Esophagus squamous epithelium (tissue), 5 donors: ENCODE measurements around the gene BAD. TPM values are rescaled to one million over a fixed set of nuclear protein-coding genes. Genes with fewer than 3 reads are reported as not detected.

Source experiments
- DNase-seq: peaks from one replicate; lab custom pipeline; 2025; lab: John Stamatoyannopoulos, UW
- H3K27ac ChIP-seq, 4 donors: fragments of 200-600 bp; sonication (generic); one replicate each; pipeline ENCODE4 v1.5.1; 2016 to 2019; ENCODE audit warnings: mild to moderate bottlenecking in 1 of 4
- H3K27me3 ChIP-seq, 4 donors: fragments of 200-600 bp; sonication (generic); 1 replicate in 3 of 4; 2 replicates in 1 of 4; pipeline versions ENCODE4 v1.5.1 to v1.6.0; 2017 to 2021; ENCODE audit warnings: antibody characterized with exemption in 1 of 4
- H3K36me3 ChIP-seq, 3 donors: fragments of 200-600 bp; sonication (generic); one replicate each; pipeline ENCODE4 v1.5.1; 2016 to 2019
- H3K4me1 ChIP-seq, 3 donors: fragments of 200-600 bp; sonication (generic); one replicate each; pipeline ENCODE4 v1.5.1; 2017 to 2019
- H3K4me3 ChIP-seq, 4 donors: fragments of 200-600 bp; sonication (generic); 1 replicate in 3 of 4; 2 replicates in 1 of 4; pipeline ENCODE4 v1.5.1; 2016 to 2019; ENCODE audit warnings: mild to moderate bottlenecking in 2 of 4, moderate library complexity in 1 of 4
- H3K9me3 ChIP-seq, 3 donors: fragments of 200-600 bp; sonication (generic); one replicate each; pipeline ENCODE4 v1.5.1; 2016 to 2019
- CTCF ChIP-seq, 6 experiments: fragments of 450-650 bp in 4 of 6; fragments of 200-600 bp in 2 of 6; sonication (generic) in 2 of 6; IDR thresholded peaks; one replicate each; pipeline ENCODE4 v1.5.1; 2016 to 2019; ENCODE audit warnings: antibody characterized with exemption in 6 of 6, mild to moderate bottlenecking in 4 of 6, moderate library complexity in 4 of 6
- POLR2A ChIP-seq, 4 donors: fragments of 450-650 bp; IDR thresholded peaks; one replicate each; pipeline ENCODE4 v1.6.1; 2017; ENCODE audit warnings: antibody characterized with exemption in 4 of 4, mild to moderate bottlenecking in 4 of 4, moderate library complexity in 3 of 4
- WGBS, 2 donors: methylation state at CpG; one replicate each; pipeline ENCODE4 v1.1.5; 2018; 5-methylcytosine and 5-hydroxymethylcytosine counted together
- intact Hi-C: fragments of 100-400 bp; cut with DNase I; formaldehyde crosslinking; loops from one replicate; pipeline ENCODE4 v1.15.0; 2022
- total RNA-seq, 4 donors: library from RNA; depleted of rRNA; stranded (reverse); fragments of >200 nt; gene quantifications; one replicate each; pipeline ENCODE4 v1.1.0, GENCODE V29; 2016
- donor health status: DM: yes; HTN: yes; CAD: no.

Gene BAD
- total RNA-seq, 4 donors from 2014 or later: 49.4 to 86.5 (median 72.9) TPM

- Histone ChIP-seq H3K36me3 (peaks cover 51 to 100% (median 55%) of the 10 kb centered on the region in 3 donors), H3K27ac (no peak overlapping the region), H3K4me3 (no peak overlapping the region), H3K9me3 (no peaks in the 10 kb centered on the region), H3K27me3 (no peaks in the 10 kb centered on the region), H3K4me1 (peaks cover under 1 to 17% (median 2%) of the 10 kb centered on the region in 3 donors)
- TF ChIP-seq POLR2A (IDR thresholded peaks at IDR 0.05): no peak
- TF ChIP-seq CTCF (IDR thresholded peaks at IDR 0.05): no peak
- 88 to 94% methylated on average over 4 to 5 of the region's 18 CpGs for WGBS, 2 donors
- intact Hi-C loops: no loop called here
- DNase-seq: no peak
These were observed 22.8 kb downstream of the BAD start for GRCh38 chr11:64261556-64262080.

GRCh38 chr11:64260147-64260708 lies 24.2 kb downstream of the BAD start:
- Histone ChIP-seq H3K27me3 (no peaks in the 10 kb centered on the region), H3K4me3 (no peak overlapping the region), H3K36me3 (peaks cover 56 to 100% (median 59%) of the 10 kb centered on the region in 3 donors), H3K9me3 (no peaks in the 10 kb centered on the region), H3K4me1 (peaks cover 0 to 20% (median 0%) of the 10 kb centered on the region in 3 donors), H3K27ac (no peak overlapping the region)
- intact Hi-C loops: no loop called here
- TF ChIP-seq POLR2A (IDR thresholded peaks at IDR 0.05) (no peak), CTCF (IDR thresholded peaks at IDR 0.05) (no peak)
- 76 to 93% methylated on average over 5 to 6 of the region's 6 CpGs for WGBS, 2 donors
- no peak for DNase-seq

- no peak for DNase-seq
- no peaks in the 10 kb centered on the region for H3K9me3 ChIP-seq
- H3K27me3 ChIP-seq: no peaks in the 10 kb centered on the region
- peaks cover 0 to 20% (median 0%) of the 10 kb centered on the region in 3 donors for H3K4me1 ChIP-seq
- TF ChIP-seq POLR2A (IDR thresholded peaks at IDR 0.05) (no peak), CTCF (IDR thresholded peaks at IDR 0.05) (no peak)
- H3K27ac ChIP-seq: no peak overlapping the region
- H3K4me3 ChIP-seq: no peak overlapping the region
- WGBS, 2 donors: 73 to 77% methylated on average over 3 to 4 of the region's 4 CpGs
- intact Hi-C loops: no loop called here
- peaks cover 54 to 100% (median 60%) of the 10 kb centered on the region in 3 donors for H3K36me3 ChIP-seq
These were observed 24.9 kb downstream of the BAD start for GRCh38 chr11:64259533-64260067.

GRCh38 chr11:64258946-64259532 lies 25.4 kb downstream of the BAD start:
- DNase-seq: no peak
- Histone ChIP-seq H3K27ac (no peak overlapping the region), H3K4me1 (peaks cover 0 to 24% (median 1%) of the 10 kb centered on the region in 3 donors), H3K27me3 (no peaks in the 10 kb centered on the region), H3K36me3 (peaks cover 51 to 100% (median 59%) of the 10 kb centered on the region in 3 donors), H3K4me3 (no peak overlapping the region), H3K9me3 (no peaks in the 10 kb centered on the region)
- intact Hi-C loops: no loop called here
- TF ChIP-seq CTCF (IDR thresholded peaks at IDR 0.05): no peak
- TF ChIP-seq POLR2A (IDR thresholded peaks at IDR 0.05): no peak
- 88 to 90% methylated on average over 15 to 19 of the region's 32 CpGs for whole genome bisulfite sequencing, 2 donors

GRCh38 chr11:64258356-64258755 lies 26.1 kb downstream of the BAD start:
- Histone ChIP-seq H3K36me3 (peaks cover 44 to 96% (median 52%) of the 10 kb centered on the region in 3 donors), H3K27ac (no peak overlapping the region), H3K9me3 (no peaks in the 10 kb centered on the region), H3K4me1 (peaks cover 4 to 31% (median 8%) of the 10 kb centered on the region in 3 donors), H3K4me3 (no peak overlapping the region), H3K27me3 (no peaks in the 10 kb centered on the region)
- no peak for DNase-seq
- intact Hi-C loops: no loop called here
- no peak for TF ChIP-seq CTCF (IDR thresholded peaks at IDR 0.05)
- TF ChIP-seq POLR2A (IDR thresholded peaks at IDR 0.05): no peak
- 85 to 90% methylated on average over 10 to 12 of the region's 24 CpGs for WGBS, 2 donors
